ENCODE results near the gene TOMM6.

TOMM6 gene

GRCh38 chr6:41787219-41787917 is at the start of gene TOMM6:
TSS of gene TOMM6 (plus strand) at chr6:41787694. CDS start at chr6:41787698, 4 bp downstream.
- peak; percentile 88 to 92 for DNase-seq (ENCODE audit: low read depth in 2 of 2)

- DNase-seq (ENCODE audit: low read depth in 2 of 2): no peak
Observed at GRCh38 chr6:41739041-41739440, 48.5 kb upstream of the TOMM6 start.

- DNase-seq (ENCODE audit: low read depth in 2 of 2): no peak
Observed at GRCh38 chr6:41740366-41741162, 46.9 kb upstream of the TOMM6 start.

GRCh38 chr6:41741625-41742490 is 45.6 kb upstream of the TOMM6 start:
- DNase-seq (ENCODE audit: low read depth in 2 of 2): no peak

- no peak for DNase-seq (ENCODE audit: low read depth in 2 of 2)
Observed at GRCh38 chr6:41743406-41744235, 43.9 kb upstream of the TOMM6 start.

- no peak for DNase-seq (ENCODE audit: low read depth in 2 of 2)
Observed at GRCh38 chr6:41744236-41744787, 43.2 kb upstream of the TOMM6 start.

- no peak for DNase-seq (ENCODE audit: low read depth in 2 of 2)
Observed at GRCh38 chr6:41746107-41746506, 41.4 kb upstream of the TOMM6 start.

- DNase-seq (ENCODE audit: low read depth in 2 of 2): no peak
Observed at GRCh38 chr6:41747256-41748101, 40.0 kb upstream of the TOMM6 start, which contains the start of gene PGC. TSS of gene PGC (minus strand) at chr6:41747397. CDS start at chr6:41747334, 63 bp downstream.

- no peak for DNase-seq (ENCODE audit: low read depth in 2 of 2)
Observed at GRCh38 chr6:41748102-41748477, 39.4 kb upstream of the TOMM6 start.

GRCh38 chr6:41748542-41748941 is 39.0 kb upstream of the TOMM6 start:
- no peak for DNase-seq (ENCODE audit: low read depth in 2 of 2)

- DNase-seq (ENCODE audit: low read depth in 2 of 2): no peak
Observed at GRCh38 chr6:41750374-41750773, 37.1 kb upstream of the TOMM6 start.

- no peak for DNase-seq (ENCODE audit: low read depth in 2 of 2)
Observed at GRCh38 chr6:41755895-41756294, 31.6 kb upstream of the TOMM6 start.

GRCh38 chr6:41756354-41756753 is 31.1 kb upstream of the TOMM6 start:
- DNase-seq (ENCODE audit: low read depth in 2 of 2): no peak

- DNase-seq (ENCODE audit: low read depth in 2 of 2): no peak
Observed at GRCh38 chr6:41757271-41757670, 30.2 kb upstream of the TOMM6 start.

- peak in 1 of 2 donors; percentile 6 for DNase-seq (ENCODE audit: low read depth in 2 of 2)
Observed at GRCh38 chr6:41757931-41758640, 29.4 kb upstream of the TOMM6 start.

GRCh38 chr6:41758641-41759035 is 28.9 kb upstream of the TOMM6 start:
- DNase-seq (ENCODE audit: low read depth in 2 of 2): no peak

- DNase-seq (ENCODE audit: low read depth in 2 of 2): no peak
Observed at GRCh38 chr6:41759106-41759904, 28.2 kb upstream of the TOMM6 start.

- no peak for DNase-seq (ENCODE audit: low read depth in 2 of 2)
Observed at GRCh38 chr6:41759905-41760579, 27.5 kb upstream of the TOMM6 start.

Measured in stimulated activated CD8-positive, alpha-beta memory T cell treated with anti-CD3 and anti-CD28 coated beads, Interleukin-7, amount 100 ng/mL, for 4 hours (primary cell).